NCI-H187 (cell line): ENCODE measurements around the gene SLC22A6.

Experiments used
- DNase-seq, 2 experiments: peaks; one replicate each; lab custom pipeline; 2025; lab: John Stamatoyannopoulos, UW

The SLC22A6 gene

DNA sequence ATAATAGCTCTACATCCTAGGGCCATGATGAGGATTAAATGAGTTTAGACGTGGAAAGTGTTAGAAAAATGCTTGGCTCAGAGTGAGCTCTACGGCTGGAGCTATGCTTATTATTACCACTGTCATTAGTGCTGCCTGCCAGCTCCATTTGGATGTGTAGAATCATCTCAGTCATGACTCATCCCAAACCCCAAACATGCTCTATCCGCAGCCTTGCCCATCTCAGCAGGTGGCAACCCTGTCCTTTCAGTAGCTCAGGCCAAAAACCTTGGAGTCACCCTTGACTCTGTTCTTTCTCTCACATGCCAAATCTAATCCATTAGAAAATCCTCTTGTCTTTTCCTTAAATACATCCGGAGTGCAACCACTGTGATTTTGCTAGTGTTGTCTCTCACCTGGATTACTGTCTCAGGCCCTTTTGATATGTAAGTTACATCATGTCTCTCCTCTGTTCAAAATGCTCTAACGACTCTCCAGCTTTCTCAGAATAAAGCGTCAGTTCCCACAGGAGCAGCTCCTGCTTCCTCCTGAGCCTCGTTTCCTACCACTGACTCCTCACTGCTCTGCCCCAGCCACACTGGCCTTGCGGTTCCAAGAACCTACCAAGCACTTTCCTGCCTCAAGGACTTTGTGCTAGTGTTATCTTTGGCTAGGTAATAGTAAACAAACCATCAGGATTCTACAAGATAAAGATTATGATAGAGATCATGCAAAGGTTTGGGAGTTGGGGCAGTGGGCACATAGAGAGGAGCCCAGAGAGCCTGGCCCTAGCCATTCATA is 53.1 kb downstream of the SLC22A6 start:
- no peak for DNase-seq

DNA sequence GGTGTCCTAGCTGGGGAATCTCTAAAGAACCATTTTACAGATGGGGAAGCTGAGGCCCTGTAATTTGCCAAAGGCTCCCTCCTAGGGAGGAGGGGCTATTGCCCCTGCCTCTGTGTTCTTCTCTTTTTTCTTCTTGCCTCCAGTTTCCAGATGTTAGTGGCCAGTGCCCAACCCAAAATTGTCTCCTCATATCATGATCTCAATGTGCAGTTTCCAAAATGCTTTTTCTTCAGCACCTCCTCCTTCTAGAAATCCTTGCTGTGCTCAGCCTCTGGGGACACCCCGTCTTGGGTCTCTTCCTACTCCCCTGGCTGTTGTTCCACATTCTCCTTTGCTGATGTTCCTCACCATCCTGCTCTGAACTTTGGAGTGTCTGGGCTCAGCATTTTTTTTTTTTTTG is 54.1 kb downstream of the SLC22A6 start:
- DNase-seq: no peak

DNA sequence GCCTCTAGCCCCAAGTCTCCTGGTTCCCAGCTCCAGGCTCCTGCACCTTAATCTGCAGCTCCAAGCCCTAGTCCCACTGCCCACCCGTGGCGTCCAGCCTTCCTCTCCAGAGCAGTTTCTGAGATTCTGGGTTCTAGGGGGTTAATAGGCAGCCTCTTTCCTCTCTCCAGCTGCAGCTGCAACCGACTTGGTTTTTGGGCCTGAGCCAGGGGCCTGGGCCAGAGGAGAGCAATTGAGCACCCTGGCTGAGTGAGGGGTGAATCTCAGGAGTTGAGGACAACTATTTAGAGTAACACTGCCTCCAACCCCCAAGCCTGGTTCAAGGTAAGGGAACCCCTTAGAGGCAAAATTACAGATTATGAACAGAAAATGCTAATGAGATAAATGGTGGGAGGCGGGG is 54.6 kb downstream of the SLC22A6 start:
- DNase-seq: no peak

DNA sequence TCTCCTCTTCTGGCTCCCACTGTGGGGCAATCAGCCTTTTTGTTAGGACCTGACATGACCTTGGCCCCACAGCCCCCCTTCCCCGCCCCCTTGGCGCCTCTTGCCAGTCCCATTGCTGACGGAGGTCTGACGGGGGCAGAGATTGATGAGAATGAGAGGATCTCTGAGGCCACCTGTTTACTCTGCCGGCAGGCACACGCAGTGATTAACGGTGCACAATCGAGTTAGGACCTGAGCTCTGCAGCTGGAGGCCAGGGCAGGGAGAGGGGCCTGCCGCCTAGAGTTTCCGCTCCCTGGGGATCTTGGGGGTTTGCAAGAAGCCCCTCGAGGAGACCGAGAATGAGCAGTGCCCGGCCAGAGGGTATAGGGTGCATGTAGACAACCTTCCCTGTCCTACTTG is 56.8 kb downstream of the SLC22A6 start:
- DNase-seq: no peak

DNA sequence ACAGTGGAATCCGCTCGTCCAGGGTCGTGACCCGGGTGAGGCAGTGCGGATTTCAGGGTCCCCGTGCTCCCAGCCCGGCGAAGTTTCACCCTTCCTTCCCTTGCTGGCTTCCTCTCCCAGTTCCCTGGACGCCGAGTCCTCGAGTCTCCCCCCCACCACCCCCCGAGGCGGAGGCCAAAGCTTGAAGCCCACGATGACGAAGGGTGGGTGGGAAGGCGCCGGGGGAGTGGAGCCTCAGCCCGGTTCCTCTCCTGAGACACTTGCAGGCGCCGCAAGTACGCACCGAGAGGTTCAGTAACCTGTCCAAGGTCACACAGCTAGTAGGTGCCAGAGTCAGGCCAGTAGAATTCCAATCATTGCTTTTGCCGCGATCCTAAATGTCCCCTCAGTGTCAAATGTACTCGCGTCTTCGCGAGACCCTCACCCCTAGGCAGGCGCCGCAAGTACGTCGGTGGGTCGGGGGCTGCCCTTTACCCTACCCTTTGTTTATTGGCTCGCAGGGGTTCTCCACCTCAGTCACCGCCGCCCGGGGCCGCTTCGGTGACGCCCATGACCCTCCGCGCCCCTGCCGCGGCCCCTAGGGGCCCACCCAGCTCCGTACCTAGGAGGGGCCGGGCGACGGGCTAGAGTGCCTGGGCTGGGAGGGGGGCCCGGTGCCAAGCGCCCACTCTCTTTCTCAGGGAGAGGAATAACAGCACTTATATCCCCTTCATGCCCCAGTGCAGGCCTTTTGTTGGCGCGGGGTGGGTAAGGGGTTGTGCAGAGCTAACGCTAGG is 57.9 kb downstream of the SLC22A6 start:
- DNase-seq: no peak
